ENCODE results near the gene ZNF70. TPM values are rescaled to one million over a fixed set of nuclear protein-coding genes. Genes with fewer than 3 reads are reported as not detected.

Gene ZNF70
- total and polyA plus RNA-seq, 8 donors: 0.77 to 4.3 (median 2.4) TPM

- no peaks in the 10 kb centered on the region for H3K4me1 ChIP-seq
- 81 to 84% methylated on average over 6 of the region's 6 CpGs for WGBS, 2 donors
- H3K4me3 ChIP-seq: no peak overlapping the region
- DNase-seq: no peak
- FAIRE-seq: no peak
- no peak for ATAC-seq
- H3K36me3 ChIP-seq: no peaks in the 10 kb centered on the region
- intact Hi-C loops (cut with DNase I): no loop called here
- no peak for TF ChIP-seq CTCF (IDR thresholded peaks at IDR 0.05)
- H3K9me3 ChIP-seq: no peaks in the 10 kb centered on the region
- H3K27ac ChIP-seq: no peak overlapping the region
- H3K27me3 ChIP-seq: no peaks in the 10 kb centered on the region
Measured at GRCh38 chr22:23760056-23760455, 9.1 kb upstream of the ZNF70 start.

GRCh38 chr22:23759566-23759965 lies 8.7 kb upstream of the ZNF70 start:
- Histone ChIP-seq H3K27me3 (no peaks in the 10 kb centered on the region), H3K9me3 (no peaks in the 10 kb centered on the region), H3K36me3 (no peaks in the 10 kb centered on the region), H3K4me3 (no peak overlapping the region), H3K4me1 (no peaks in the 10 kb centered on the region), H3K27ac (no peak overlapping the region)
- TF ChIP-seq CTCF (IDR thresholded peaks at IDR 0.05): no peak
- no peak for FAIRE-seq
- no peak for DNase-seq
- no peak for ATAC-seq
- intact Hi-C loops (cut with DNase I): no loop called here
- 86 to 91% methylated on average over 4 of the region's 4 CpGs for WGBS, 2 donors

- WGBS, 2 donors: 44 to 62% methylated on average over 3 to 4 of the region's 4 CpGs
- Histone ChIP-seq H3K9me3 (no peaks in the 10 kb centered on the region), H3K4me1 (no peaks in the 10 kb centered on the region), H3K36me3 (no peaks in the 10 kb centered on the region), H3K4me3 (no peak overlapping the region), H3K27ac (no peak overlapping the region), H3K27me3 (no peaks in the 10 kb centered on the region)
- no peak for TF ChIP-seq CTCF (IDR thresholded peaks at IDR 0.05)
- intact Hi-C loops (cut with DNase I): no loop called here
- FAIRE-seq: no peak
- ATAC-seq: no peak
- DNase-seq: no peak
Measured at GRCh38 chr22:23756891-23757290, 6.0 kb upstream of the ZNF70 start.

DNA sequence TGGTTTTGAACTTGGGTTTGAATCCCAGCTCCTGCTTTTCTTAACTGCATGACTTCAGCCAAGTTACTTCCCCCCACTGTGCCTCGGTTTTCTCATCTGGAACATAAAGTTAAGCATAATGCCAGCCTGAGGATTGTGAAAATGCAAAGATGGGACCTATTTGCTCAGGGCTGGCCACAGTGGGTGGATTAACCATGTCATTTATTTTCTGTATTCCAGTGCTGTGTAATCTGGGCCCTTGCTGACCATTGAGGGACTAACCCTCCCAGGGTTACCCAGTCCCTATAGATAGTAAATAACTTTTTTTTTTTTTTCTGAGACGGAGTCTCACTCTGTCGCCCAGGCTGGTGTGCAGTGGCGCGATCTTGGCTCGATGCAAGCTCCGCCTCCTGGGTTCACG lies 4.8 kb upstream of the ZNF70 start:
- no peaks in the 10 kb centered on the region for H3K27me3 ChIP-seq
- no peak overlapping the region for H3K27ac ChIP-seq
- no peaks in the 10 kb centered on the region for H3K36me3 ChIP-seq
- H3K4me1 ChIP-seq: no peaks in the 10 kb centered on the region
- no peak for TF ChIP-seq CTCF (IDR thresholded peaks at IDR 0.05)
- intact Hi-C loops (cut with DNase I): no loop called here
- WGBS, 2 donors: 74 to 81% methylated on average over 8 of the region's 8 CpGs
- no peak for FAIRE-seq
- H3K9me3 ChIP-seq: no peaks in the 10 kb centered on the region
- no peak for ATAC-seq
- H3K4me3 ChIP-seq: no peak overlapping the region
- DNase-seq: no peak

- H3K27ac ChIP-seq: no peak overlapping the region
- intact Hi-C loops (cut with DNase I): no loop called here
- no peak for FAIRE-seq
- H3K9me3 ChIP-seq: no peaks in the 10 kb centered on the region
- no peak for ATAC-seq
- H3K27me3 ChIP-seq: no peaks in the 10 kb centered on the region
- H3K4me3 ChIP-seq: no peak overlapping the region
- TF ChIP-seq CTCF (IDR thresholded peaks at IDR 0.05): no peak
- no peaks in the 10 kb centered on the region for H3K36me3 ChIP-seq
- peaks cover 0 to 1% (median 0%) of the 10 kb centered on the region in 3 donors for H3K4me1 ChIP-seq
- 72 to 76% methylated on average over 6 of the region's 6 CpGs for whole genome bisulfite sequencing, 2 donors
- no peak for DNase-seq
Measured at GRCh38 chr22:23754980-23755636, 4.2 kb upstream of the ZNF70 start.
